ENCODE results near the gene VSX2.

VSX2 gene

DNA sequence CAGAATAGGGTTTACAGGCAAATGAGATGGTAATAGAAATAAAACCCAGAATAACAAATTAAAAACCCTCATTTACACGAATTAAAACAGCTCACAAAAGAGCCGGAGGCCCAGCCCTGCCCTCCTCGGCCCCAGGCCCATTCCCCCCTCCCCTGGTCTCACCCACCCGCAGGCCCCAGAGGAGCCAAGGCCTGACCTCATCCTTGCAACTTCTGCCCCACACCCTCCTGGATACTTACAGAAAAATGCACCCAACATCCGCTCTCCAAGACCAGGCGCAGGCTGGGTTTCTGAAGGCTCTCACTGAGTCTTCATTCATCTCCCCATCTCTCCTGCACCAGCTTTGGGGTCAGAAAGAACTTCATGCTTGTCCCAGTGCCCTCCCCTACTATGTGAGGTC lies 16.2 kb upstream of the VSX2 start:
- no peak for DNase-seq

DNA sequence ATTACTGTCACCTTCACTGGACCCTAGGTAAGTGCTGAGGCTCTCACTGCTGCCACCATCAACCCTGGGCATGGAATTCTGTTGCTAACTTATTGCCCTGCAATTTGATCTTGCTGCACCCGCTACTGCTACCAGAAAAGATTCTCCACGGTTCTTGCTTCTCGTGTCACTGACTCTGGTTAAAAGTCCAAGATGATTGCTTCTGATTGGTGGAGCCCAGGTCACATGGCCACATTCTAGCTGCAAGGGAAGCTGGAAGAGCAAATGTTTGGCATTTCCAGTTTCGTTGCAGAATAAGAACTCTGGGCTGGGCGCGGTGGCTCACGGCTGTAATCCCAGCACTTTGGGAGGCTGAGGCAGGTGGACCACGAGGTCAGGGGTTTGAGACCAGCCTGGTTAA lies 7.5 kb upstream of the VSX2 start:
- no peak for DNase-seq

DNA sequence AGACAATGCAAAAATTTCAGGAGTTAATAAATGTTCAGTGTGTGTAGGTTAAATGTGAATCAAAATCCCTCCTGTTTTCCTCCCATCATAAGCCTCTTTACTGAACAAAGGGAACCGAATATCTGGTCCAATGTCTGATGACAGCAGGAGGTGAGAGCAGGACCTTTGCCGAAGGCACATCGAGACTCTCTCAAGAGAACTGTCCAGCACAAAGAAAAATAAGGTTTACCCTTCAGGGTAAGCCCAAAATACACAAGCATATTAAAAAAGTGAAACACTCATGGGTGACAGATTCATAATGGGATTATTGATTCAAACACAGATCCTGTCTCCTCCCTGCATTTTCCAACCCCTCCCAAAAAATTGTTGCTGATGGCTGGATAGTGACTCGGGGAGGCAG lies 4.2 kb upstream of the VSX2 start:
- no peak for DNase-seq

DNA sequence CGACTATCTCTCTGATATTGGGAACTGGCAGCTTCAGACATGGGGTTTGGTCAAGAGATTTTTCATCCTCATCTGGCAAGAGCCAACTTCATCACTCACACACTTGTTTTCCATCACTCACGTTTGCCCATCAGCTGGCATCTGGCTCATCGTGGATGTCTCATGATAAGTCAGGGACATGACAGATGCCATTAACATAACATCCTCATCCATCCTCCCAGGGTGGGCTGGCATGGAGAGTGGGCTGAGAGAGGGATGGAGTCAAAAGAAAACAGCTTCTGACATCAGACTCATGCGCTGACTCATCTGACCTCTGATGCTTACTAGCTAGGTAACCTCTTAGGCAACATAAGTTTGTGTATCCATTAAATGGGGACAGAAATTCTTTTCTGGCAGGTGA lies 1.8 kb upstream of the VSX2 start:
- no peak for DNase-seq

DNA sequence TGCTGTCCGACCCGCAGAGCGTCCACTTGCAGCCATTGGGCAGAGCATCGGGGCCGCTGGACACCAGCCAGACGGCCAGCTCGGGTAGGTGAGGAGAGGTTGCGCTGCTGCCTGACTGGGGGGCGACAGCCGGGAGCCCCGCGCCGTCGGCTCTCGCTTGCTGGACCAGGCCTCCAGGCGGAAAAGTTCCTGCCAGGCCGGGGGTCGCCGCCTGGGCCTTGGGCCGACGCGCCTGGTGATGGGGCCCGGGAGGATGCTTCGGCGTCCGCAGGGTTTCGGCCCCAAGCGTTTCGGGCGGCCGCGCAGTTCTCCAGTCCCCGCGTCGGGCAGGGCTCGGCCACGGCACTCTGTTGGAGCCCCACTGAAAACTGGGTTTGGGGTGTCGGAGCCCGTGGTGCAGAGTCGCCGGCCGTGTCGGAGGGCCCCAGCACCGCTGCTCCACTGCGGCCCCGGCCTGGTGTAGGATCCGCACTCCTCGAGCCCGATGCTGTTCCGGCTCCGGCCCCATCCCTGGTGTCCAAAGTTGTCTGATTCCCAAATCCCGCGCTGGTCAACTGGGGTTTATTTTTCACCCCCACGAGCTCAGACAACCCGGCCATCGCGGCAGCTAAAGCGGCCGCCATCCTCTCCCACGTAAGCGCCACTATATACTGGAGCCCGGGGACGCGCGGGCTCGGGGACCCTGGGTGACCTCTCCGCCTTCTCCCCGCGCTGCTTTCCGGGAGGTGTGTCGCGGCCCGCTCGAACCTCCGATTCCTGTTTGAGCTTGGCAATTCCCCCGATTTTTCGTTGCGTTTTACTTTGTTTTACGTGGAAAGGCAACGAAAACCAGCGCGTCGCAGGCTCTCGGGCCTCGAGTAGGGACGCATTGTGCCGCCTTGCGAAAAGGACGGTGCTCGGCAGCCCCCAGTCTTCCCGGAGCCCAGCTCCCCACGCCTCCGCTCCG lies 872 bp downstream of the VSX2 start:
- no peak for DNase-seq

DNA sequence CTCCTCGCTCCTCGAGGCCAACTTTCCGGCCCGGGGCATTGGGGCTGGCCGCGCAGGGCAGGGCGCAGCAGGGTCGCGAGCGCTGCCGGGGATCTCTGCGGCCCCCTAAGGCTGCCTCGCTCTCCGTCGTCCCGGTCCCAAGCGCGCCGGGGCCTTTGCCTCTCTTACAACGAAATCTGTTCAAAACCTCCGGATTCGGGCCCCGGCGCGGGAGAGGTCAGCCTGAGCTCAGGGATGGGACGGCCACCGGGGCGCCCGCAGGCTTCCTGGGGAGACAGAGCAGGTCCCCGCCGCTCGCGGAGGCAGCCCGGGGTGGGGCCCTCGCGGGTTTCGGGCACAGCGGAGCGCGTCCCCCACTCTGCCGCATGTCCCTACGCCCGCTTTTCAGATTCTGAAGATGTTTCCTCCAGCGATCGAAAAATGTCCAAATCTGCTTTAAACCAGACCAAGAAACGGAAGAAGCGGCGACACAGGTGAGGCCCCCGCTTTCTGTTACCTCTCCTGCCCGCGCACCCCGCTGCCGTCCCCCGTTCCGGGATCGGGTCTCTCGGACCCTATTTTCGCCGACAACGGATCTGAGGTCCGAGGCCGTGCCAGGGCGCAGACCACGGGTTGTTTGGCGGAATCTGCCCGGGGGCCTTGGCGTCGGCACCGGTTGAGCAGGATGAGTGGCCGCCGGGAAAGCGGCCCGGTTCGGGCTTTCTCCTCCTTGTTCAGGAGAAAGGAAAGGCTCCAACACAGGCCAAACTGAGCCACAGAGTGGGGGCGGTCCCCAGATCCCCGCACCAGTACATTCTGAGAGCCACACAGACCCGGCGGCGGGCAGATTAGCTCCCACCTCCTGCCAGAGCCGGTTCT lies 1.8 kb downstream of the VSX2 start:
- DNase-seq, result no peak

DNA sequence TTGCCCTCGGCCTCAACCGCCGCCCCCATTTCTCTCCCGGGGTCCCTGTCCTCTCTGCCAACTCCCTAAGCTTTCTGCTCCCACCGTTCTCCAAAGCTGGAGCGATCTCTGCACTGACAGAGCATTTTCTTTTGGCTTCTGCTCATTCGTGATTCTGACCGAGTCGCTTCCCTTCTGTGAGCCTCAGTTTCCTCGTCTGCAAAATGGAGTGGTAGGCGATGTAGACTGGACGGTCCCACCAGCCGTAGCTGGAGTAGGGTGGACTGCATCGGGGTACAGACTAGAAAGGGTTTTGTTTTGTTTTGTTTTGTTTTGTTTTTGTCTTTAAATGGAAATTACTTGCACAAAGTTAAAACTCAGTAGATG lies 2.4 kb downstream of the VSX2 start:
- no peak for DNase-seq

DNA sequence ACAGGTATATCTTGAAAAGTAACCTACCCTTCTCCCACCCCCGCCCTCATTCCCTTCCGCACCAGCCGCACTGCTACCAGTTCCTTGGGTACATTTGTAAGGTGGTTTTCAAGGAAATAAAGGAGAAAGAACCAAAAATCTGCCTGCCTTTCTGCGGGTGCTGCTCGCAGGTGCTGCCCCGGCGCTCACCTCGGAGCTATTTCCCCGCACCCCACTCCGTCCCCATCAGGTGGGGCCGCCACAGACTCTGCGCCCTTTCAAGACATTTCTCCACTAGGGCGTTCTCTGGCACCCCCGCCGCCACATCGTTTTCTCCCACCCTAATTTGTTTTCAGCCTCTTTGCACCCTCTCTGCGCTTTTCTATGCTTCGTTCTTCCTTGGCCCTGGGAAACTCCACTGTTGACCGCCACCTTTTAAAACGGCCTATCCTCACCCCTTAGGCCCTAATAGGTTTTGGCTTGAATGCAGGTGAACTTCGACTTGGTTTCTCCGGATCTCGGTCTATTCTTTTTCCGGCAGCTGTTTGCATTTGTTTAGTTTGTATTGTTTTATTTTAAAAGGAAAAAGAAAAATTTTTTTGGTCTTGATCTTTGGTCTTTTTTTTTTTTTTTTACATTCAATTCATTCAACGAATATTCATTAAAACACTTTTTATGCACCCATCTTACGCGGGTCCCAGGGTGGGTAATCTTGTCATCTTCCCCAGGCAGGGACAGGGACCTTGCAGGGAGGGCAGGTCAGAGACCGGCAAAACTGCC lies 3.0 kb downstream of the VSX2 start:
- no peak for DNase-seq

DNA sequence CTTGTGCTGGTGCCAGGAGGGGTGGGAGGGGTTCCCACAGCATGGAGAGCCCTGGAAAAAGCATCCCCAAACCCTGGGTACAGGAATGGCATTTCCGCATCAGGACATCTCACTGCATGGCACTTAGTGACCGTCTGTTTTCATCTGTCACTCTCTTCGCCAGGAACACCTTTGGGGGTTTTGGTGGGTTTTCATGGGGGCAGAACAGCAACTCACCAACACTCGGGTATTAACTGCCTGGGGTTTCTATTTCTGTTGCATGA lies 3.5 kb downstream of the VSX2 start:
- DNase-seq, result no peak

DNA sequence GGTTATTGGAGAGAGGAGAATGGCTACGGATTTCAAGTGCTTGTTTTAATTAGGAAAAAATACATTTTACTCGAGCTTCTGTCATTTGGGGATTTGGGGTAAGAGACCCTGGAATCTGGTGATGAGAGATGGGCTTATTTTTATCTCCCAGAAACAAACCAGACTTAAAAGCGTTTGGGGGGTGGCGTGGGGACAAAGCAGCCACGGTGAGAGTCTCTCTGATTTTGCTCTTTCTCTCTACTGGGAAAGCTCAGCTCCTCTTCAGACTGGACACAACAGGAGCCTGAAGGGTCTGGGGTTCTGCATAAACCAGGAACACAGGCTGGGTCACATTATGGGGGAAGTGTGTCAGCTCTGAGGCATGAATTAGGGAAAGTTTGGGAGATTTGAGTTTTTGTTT lies 3.8 kb downstream of the VSX2 start:
- no peak for DNase-seq

DNA sequence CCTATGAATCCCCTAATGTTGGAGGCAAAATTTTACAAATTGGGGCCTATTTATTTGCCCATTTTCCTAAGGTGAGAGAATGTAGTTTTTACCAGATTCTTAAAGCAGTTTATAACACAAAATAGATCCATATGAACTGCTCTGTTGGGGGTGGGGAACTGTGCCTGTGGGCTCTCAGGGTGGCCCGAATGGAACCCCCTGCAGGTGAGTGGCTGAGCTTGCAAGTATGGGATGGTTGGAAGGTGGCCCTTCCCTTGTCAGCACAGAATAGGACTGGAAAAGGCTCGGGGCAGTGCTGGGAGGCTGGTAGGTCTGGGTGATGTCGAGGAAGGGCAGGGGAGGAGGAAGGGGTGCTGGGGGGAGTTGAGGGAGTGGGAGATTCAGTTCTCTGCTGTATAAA lies 4.9 kb downstream of the VSX2 start:
- DNase-seq, result no peak

DNA sequence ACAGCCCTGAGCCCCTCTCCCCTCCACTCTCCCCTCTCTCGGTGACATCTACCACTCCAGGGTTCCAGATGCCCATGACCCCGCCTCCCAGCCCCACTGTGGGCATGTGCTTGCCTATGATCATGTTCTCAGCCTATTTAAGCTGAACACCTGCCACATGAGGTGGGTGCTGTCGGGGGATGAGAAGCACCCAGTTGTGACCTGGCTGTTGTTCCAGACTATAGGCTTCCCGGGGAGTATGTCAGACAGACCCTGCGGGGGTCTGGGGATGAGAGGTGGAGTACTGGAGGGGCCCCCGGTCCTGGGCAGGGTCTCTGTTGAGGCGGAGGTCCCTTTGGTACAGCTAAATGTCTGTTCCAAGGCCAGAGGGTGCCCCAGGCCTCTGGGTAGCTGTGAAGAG lies 6.0 kb downstream of the VSX2 start:
- DNase-seq, result no peak

DNA sequence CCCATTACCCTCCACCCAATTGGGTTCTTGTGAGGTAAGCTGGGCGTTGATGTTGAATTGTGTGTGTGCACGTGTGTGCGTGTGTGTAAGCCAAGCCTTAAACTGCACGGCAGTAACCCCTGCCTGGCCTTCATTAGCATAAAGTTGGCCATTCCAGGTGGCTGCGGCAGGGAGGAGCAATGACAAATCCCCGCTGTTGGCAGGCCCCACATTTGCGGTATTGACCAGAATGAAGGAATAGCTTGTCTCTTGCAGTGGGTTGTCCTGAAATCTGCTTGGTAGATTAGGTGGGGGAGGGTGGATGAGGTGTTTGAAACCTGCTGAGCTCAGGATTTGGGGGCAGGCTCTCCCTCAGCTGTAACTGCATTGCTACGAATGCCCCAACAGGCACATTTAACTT lies 7.3 kb downstream of the VSX2 start:
- no peak for DNase-seq

DNA sequence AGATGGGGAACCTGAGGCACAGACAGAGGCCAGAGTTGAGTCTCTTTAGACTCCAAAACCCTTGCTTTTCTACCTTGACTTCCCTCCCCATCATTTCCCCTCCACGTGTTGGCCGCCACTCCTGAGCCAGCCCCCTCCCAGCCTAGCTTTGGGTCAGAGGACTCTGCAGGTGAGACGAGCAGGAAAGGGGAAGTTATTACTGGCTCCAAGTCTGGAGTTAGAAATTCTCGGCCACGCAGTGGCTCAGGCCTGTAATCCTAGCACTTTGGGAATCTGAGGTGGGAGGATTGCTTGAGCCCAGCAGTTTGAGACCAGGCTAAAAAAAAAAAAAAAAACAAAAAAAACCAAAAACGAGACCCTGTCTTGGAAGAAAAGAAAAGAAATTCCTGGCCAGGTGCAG lies 8.8 kb downstream of the VSX2 start:
- no peak for DNase-seq

DNA sequence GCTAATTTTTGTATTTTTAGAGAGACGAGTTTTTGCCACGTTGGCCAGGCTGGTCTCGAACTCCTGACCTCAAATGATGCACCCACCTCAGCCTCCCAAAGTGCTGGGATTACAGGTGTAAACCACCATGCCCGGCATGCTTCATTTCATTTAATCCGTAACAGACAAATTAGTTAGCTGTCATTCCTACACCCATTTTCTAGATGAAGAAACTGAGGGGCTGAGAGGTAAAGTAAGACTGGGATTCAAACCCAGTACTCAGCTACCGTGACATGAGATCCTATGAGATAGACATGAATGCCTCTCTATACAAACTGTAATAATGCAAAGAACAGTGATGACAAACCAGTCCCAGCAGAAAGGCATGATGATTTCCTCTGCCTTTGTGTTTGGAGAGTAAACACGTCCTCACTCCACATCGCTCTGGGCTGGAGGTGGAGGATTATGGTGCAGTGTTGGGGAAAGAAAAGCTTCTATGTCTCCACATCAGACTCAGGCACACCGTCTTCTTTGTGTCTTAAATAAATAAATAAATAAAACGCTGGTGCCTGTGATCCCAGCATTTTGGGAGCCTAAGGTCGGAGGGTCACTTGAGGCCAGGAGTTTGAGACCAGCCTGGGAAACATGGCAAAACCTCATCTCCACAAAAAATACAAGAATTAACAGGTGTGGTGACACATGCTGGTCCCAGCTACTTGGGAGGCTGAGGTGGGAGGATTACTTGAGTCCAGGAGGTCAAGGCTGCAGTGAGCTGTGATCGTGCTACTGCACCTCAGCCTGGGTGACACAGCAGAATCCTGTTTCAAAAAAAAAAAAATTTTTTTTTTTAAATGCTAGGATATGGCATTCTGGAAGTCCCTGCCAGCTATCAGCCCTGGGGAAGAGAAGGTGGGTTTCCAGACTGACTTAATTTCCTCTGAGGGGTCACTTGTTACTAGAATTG lies 10.5 kb downstream of the VSX2 start:
- DNase-seq, result no peak

DNA sequence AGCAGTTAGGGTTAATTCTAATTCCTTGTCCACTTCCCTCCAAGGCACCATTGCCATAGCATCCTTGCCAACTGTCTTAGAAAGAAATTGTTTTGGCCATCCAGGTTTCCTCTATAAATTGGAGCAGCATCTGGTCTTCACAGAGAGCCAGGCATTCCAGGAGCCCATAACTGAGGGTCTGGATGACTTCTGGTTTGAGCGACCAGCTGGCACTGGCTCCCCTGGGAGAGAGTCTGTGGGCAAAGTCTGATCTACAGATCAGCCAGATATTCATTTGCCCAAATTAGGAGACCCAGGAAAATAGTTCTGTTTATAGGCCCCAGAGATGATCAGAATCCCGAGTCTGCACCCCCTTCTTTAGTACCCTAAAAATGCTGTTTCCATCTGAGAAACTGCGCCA lies 16.0 kb downstream of the VSX2 start:
- no peak for DNase-seq

DNA sequence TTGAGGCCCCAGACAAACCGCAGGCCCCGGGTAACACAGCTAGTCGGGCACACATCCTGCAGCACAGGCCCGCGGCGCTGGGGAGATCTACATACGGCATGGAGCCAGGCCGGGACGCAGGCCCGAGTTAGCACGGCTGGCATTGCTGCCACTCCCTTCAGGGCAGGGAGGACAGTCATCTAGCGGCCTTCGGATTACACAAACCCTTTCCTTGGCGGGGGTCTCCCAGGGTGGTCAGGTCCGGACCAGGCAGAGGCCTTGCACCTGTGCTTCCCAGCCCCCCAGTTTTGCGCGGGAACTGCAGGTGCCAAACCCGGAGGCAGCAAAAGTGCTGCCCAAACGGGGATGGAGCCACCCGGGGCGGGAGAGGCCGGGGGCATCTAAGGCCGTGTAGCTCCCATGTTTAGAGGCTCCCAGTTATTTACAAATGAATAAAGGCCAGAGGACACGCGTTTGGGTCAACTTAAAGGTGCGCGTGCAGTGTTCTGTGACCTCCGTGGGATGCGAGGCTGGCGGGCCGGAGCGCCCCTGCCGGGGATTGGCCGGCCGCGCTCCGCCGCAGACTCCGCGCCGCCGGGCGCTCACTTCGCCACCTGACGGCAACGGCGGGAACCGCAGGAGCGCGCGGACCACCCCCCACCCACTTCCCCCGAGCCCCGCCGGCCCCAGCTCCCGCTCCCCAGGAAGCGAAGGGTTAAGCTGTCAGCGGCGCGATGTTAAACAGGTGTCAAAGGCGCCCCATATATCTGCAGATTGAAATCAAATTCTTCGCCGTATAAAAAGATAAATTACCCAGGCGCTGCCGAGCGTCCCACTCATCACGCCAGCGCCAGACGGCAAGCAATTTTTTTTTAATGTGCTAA lies 18.1 kb downstream of the VSX2 start:
- DNase-seq, result no peak

DNA sequence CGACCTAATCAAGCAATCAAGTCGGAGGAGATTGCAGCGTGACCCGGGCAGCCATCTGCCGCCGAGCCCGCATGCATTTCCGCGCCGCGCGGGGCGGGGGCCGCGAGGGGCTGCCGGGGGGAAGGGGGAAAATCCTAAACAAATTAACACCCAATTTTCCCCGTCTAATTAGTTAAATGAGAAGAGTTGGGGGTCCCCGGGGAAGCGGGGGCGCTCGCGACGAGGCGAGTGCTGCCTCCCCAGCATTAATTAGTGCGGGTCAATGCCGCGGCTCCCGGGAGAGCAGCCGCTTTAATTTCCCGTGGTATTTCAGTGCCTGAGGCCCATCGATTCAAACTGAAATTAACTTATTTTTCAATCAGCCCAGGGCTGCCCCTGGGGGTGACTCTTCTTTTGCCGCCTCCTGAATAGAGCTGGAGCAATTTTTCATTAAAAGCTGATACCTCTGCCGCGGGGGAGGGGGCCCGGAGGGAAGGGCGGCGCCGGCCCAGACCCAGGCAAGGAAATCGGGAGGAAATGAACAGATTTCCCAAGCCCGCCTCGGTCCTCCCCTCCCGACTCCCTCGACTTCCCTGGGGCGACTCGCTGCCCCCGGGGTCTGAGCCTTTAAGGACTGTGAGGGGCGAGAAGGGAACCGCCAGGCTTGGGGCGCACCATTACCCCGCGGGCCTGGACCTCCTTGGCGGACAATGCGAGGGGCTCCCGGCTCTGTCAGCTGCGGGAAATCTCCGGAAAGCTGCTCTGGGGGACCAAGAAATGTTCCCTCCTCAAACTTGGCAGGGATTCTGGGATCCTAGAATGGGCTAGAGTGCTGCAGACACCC lies 18.9 kb downstream of the VSX2 start:
- no peak for DNase-seq

DNA sequence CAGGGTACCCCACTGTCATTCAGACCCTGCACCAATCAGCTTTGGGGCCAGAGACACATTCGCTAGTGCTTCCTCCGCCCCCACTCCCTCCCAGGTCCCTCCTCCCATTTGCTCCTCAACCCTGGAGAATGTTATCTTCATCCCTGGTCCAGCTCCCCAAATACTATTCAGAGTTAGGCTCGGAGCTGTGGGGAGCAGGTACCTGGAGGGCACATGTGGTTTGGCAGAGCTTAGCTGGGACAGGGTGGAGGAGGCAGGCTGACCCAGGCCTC lies 19.5 kb downstream of the VSX2 start:
- DNase-seq, result no peak

DNA sequence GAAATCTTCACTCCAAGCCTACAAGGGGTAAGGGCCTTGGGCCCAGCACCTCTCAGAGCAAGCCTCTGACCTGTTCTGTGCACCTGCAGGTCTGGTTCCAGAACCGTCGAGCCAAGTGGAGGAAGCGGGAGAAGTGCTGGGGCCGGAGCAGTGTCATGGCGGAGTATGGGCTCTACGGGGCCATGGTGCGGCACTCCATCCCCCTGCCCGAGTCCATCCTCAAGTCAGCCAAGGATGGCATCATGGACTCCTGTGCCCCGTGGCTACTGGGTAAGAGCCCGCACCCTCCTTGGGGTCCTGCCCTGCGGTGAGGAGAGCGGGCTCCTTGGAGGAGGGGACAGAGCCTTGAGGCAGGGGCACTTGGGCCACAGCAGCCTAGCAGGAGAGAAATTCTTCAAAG lies 20.3 kb downstream of the VSX2 start:
- no peak for DNase-seq
